Ecto neural progenitor cell (in vitro differentiated cells): Measurements from ENCODE around the gene SPACA6.

Source experiments
- DNase-seq: peaks from one replicate; pipeline ENCODE4 v3.0.0-alpha.2; 2018; ENCODE audit warnings: low spot score

The SPACA6 gene

GRCh38 chr19:51703575-51704515 is 10.7 kb downstream of the SPACA6 start:
- DNase-seq, result peak; percentile 96

- no peak for DNase-seq
Measured at GRCh38 chr19:51704626-51705025, 11.5 kb downstream of the SPACA6 start.

- no peak for DNase-seq
Measured at GRCh38 chr19:51706296-51706695, 13.2 kb downstream of the SPACA6 start.

GRCh38 chr19:51706885-51707284 is 13.8 kb downstream of the SPACA6 start:
- no peak for DNase-seq

GRCh38 chr19:51708811-51709210 is 15.7 kb downstream of the SPACA6 start:
- DNase-seq, result no peak

DNA sequence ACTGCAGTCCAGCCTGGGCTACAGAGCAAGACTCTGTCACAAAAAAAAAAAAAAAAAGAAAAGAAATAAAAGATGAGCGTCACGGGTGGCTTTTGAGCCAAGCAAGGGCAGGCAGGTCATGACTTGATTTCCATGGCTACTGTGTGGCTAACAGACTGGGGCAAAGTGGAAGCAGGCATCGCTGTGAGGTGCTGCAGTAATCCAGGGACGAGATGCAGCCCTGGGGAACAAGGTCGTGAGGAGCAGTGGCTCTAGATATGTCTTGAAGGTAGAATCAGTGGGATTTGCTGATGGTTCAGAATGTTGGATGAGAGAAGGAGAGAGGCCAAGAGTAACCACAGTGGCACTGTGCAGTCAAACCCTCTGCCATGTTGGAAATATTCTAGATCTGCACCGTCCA is 16.4 kb downstream of the SPACA6 start:
- no peak for DNase-seq

DNA sequence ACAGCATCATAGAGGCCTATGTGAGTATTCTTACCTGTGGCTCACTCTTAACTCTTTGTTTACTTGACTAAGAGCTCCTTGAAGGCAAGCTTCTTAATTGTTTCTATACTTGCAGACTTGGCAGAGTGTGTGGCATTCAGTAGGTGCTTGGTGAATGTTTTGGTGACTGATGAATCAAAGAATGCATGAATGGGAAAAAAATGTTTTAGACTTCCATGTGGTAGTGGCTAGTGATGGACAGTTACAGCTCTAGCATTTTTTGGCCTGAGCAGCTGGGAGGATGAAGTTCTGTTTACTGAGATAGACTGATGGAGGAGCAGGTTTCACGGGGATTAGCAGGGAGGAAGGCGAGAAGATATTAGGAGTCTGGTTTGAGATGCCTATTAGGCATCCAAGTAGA is 17.0 kb downstream of the SPACA6 start:
- DNase-seq, result no peak

- no peak for DNase-seq
Measured at GRCh38 chr19:51711702-51712101, 18.6 kb downstream of the SPACA6 start.

DNA sequence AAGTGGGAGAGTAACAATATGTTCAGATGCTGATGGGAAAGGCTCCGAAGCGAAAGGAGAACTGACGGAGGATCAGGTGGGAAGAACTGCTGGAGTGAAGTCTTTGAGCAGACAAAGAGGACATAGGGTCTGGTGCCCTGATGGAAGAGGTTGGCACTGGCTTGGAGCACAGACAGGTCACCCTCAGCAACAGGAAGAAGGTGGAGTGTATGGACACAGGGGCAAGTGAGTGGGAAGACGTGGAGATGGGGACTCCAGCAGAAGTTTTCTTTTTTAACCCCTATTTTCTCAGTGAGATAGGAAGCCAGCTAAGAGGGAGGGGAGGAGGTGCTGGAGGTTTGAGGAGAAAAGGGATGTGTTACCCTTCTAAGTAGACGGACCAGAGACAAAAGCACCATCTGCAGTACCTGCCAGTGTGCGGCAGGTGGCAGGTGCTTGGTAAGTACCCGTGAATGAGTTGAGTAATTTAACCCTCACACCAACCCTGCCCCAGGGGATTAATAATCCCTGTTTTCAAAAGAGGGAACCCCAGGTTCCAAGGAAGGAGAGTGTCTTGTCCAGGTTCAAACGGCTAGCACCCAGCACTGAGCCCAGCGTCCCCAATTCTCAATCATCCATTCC is 19.4 kb downstream of the SPACA6 start:
- DNase-seq, result no peak

DNA sequence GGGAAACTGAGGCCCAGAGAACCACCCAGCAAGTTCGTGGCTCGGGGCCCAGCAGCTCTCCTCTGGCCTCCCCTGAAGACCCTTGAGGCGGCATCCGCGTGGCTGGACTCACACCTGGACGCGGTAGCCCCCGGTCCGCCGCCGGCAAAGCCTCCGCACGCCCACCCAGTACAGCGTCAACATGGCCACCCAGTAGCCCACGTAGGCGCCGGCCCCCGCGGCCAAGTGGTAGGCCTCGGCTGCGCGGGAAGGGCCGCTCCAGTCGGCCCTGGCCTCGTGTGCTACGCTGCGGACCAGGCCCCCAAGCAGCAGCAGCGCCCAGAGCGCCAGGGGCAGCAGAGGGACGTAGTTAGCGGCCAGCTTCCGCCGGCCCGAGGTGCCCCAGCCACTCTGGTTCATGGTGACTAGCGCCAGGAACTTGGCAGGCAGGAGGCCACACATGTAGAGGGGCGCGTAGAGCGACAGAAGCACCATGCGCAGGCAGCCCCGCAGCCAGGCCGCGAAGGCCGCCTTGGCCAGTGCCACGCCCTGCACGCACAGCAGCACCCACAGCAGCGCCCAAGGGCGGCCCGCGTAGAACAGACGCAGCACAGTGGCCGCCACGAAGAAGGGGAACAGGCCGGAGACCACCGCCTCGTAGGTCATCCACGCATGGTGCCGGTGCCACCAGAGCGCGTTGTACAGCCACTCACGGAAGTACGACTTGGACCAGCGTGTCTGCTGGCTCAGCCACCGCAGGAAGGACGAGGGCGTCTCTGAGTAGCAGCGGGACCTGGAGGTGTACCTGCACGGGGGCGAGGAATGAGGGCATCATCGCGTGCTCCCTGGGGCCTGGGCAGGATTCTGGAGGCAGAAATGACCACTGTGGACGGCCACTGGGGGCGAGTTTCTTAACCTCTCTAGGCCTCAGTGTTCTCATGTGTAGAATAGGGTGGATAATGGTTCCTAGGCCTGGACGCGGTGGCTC is 20.5 kb downstream of the SPACA6 start:
- no peak for DNase-seq

DNA sequence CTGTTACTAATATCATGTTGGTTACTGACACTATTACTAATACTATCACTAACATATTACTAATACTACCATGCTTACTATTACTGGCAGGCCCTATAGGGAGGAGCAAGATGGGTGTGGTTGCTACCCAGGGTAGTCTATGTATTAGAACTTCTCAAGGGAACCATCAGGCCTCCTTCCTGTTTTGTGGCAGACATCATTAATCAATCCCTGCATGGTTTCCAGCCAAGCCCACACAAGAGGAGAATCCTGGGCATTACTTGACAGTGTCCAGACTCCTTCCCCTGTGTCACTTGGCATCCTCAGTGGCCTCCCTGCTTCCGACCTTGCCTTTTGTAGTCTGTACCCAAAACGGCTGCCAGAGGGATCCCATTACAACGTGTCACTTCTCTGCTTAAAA is 21.7 kb downstream of the SPACA6 start:
- no peak for DNase-seq

GRCh38 chr19:51715850-51716249 is 22.7 kb downstream of the SPACA6 start:
- DNase-seq, result no peak

DNA sequence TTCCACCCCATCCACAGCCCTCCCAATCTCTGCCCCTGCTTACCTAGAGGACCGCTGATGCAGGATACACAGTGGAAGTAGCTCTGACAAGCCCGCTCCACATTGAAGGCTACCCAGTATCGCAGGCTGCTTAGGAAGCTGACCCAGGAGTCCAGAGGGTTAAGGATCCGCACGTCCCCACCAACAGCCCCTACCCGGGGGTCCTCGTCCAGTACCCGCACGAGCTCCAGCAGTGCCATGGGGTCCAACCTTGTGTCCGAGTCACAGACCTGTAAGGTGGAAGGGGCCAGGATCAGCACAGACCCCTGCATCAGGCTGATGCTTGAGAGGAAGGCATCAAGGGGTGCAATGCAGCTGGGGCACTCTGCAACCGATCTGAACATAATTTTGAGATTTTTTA is 23.8 kb downstream of the SPACA6 start:
- no peak for DNase-seq

DNA sequence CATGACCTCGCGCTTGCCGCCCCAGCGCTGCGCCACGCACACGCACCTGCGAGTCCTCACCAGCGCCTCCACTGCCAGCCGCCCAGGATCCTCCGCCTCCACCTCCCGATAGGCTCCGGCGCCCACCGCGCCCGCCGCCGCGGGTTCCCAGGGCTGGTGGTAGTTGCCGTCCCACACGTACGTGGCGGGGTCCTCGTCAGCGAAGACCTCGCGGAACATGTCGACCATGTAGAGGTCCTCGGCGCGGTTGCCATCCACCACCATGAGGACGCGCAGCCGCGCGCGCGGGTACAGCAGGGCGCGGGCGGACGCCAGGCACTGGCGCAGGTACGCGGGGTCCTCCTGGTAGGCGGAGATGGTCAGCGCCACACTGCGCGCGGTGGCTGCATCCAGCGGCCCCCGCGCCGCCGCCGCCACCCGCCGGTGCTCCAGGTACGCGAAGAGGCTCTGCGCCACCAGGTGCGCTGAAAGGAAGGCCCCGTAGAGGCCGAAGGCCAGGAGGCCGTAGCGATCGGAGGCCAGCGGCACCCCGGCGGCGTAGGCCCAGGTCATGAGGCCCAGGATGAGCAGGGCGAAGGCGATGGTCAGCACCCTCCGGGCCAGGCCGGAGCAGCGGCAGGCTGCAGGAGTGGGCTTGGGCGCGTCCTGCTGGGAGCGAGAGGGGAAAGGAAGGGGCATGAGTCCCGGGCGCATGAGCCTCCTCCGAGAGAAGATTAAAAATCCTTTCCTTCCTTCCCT is 26.3 kb downstream of the SPACA6 start:
- peak; percentile 53 for DNase-seq

- DNase-seq, result no peak
Measured at GRCh38 chr19:51721905-51722304, 28.8 kb downstream of the SPACA6 start.

GRCh38 chr19:51722492-51722891 is 29.4 kb downstream of the SPACA6 start:
- no peak for DNase-seq

- no peak for DNase-seq
Measured at GRCh38 chr19:51724543-51724942, 31.4 kb downstream of the SPACA6 start.

- DNase-seq, result peak; percentile 52
Measured at GRCh38 chr19:51726049-51726448, 32.9 kb downstream of the SPACA6 start.

- no peak for DNase-seq
Measured at GRCh38 chr19:51727349-51727880, 34.3 kb downstream of the SPACA6 start.

DNA sequence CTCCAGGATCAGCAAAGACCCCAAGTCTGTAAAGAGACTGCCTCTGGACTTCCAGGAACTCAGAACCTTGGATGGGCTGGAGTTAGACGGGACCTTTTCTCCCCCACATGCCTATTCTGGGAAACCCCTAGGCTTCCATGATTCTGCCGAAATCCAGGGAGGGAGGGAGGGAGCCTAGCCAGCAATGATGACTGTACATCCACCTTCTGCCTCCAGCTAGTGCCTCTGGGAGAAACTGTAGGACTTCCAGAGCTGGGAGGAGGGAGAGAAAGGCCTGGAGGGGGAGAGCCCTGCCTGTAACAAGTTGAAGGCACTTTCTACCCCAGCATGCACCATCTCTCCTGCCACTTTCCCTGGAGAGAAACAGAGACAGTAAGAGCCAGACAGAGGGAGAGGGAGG is 36.7 kb downstream of the SPACA6 start:
- no peak for DNase-seq
